H1 (cell line): Measurements from ENCODE around the gene SHLD3. TPM values are rescaled to one million over a fixed set of nuclear protein-coding genes. Genes with fewer than 3 reads are reported as not detected.

Experiments
- BCL11A ChIP-seq, 2 experiments: IDR thresholded peaks; one replicate each; pipeline ENCODE4 v1.6.1; 2011; ENCODE audit warnings: low read depth in 2 of 2, low read length in 2 of 2, mild to moderate bottlenecking in 2 of 2
- CREB1 ChIP-seq: IDR thresholded peaks from 2 replicates; pipeline ENCODE4 v1.6.1; 2012; ENCODE audit warnings: inconsistent platforms
- KDM4A ChIP-seq: IDR thresholded peaks from one replicate; pipeline ENCODE4 v1.7.1; 2012; ENCODE audit warnings: low read depth, mild to moderate bottlenecking, moderate library complexity, low read length, inconsistent platforms; ENCODE audit not compliant: severe bottlenecking
- NRF1 ChIP-seq: IDR thresholded peaks from 2 replicates; pipeline ENCODE4 v1.6.1; 2011; ENCODE audit warnings: mild to moderate bottlenecking, low read depth, low read length, improper control_type of control experiment
- RFX5 ChIP-seq: IDR thresholded peaks from 2 replicates; pipeline ENCODE4 v1.6.1; 2011; ENCODE audit warnings: low read depth, low read length, improper control_type of control experiment, borderline replicate concordance
- SAP30 ChIP-seq: fragments of 300-600 bp; sonication (generic); IDR thresholded peaks from 2 replicates; pipeline ENCODE4 v1.7.1; 2012; ENCODE audit warnings: low read length, moderate library complexity, mild to moderate bottlenecking, inconsistent platforms; ENCODE audit not compliant: insufficient read depth, insufficient replicate concordance
- TEAD4 ChIP-seq: IDR thresholded peaks from 2 replicates; pipeline ENCODE4 v1.6.1; 2012; ENCODE audit warnings: low read depth, low read length, inconsistent platforms, mixed read lengths
- YY1 ChIP-seq: IDR thresholded peaks from 2 replicates; pipeline ENCODE4 v1.6.1; 2011; ENCODE audit warnings: low read depth, mild to moderate bottlenecking, low read length
- polyA plus RNA-seq, 7 experiments: library from polyadenylated mRNA; depleted of rRNA in 3 of 7; stranded (reverse) in 5 of 7; unstranded in 2 of 7; fragments of >200 nt in 5 of 7; fragments of 200-250 nt in 2 of 7; gene quantifications; 1 replicate in 5 of 7; 2 replicates in 1 of 7; 4 replicates in 1 of 7; pipeline versions ENCODE4 v1.2.1 to v1.2.3, GENCODE V29; 2011 to 2013; ENCODE audit warnings: missing spikeins in 2 of 7, mixed read lengths in 2 of 7
- total RNA-seq: library from RNA; stranded (reverse); fragmentation: NEBNext Ultra II Directional; extraction: Animal tissue kit (Norgen Biotek cat#: 25700); gene quantifications from 2 replicates; pipeline ENCODE4 v1.2.1, GENCODE V29; 2021

The SHLD3 gene
- total and polyA plus RNA-seq, 2 of the 8 experiments (the other 6 are each of a cell fraction or from before 2014, with no cell fraction given) = 1.9 to 3.2 TPM

- TF ChIP-seq NRF1 = peak; percentile 77
- TF ChIP-seq RFX5 = no peak
- TF ChIP-seq KDM4A = peak; percentile 83
- no peak for TF ChIP-seq BCL11A (IDR thresholded peaks at IDR 0.05; ENCODE audit: low read depth in 2 of 2, low read length in 2 of 2)
- peak; percentile 80 for TF ChIP-seq CREB1
- TF ChIP-seq TEAD4 = no peak
- no peak for TF ChIP-seq YY1
- TF ChIP-seq SAP30 = no peak
Measured at GRCh38 chr5:65624025-65624570, 729 bp upstream of the SHLD3 start, which contains the start of gene TRIM23 (continued).
